GM18867 (cell line): Measurements from ENCODE around the gene MRPS17.
A peak's percentile ranks its signal among the peaks of the same experiment; 100 is the strongest.
"Not testable (repeated sequence)": the region's sequence is repeated elsewhere in the genome, so short reads cannot be mapped to it uniquely, and the experiment has no call there.

Source experiments
- ATAC-seq: cut with Tn5 transposase; IDR thresholded peaks from one replicate; pipeline ENCODE4 v1.9.1; 2021; ENCODE audit warnings: mild to moderate bottlenecking, moderate library complexity; ENCODE audit not compliant: unreplicated experiment

Gene MRPS17

DNA sequence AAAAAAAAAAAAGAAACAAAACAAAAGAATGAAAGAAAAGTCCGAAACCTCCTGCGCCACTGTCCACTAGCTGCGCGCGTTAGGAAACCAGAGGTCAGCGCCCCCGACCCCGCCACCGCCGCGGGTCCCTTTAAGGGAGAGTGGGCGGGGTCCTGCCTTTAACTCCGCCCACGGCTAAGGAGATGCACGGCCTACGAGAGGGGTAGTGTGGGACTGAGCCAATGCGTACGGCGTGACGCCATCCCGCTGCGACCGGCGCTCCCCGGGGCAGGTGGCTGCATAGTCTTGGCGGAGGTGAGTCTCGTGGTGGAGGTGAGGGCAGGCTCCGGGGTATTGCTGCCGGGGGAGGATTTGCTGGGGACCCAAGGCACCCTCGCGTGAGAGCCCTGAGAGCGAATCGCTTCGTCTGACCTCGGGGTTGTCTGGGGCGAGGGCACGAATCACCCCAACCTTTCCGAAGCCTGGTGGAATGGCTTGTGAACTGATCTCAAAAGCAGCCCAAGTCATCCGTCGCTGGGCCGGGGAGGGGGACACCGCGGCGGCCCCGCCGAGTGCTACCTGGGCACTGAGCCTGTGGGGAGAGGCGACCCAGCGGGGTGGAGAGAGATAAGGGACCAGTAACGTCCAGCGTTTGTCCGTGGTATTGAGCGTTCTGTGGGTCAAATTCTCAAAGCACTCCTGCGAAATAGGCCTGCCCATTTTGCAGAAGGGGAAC, at the start of gene MRPS17:
Gene MRPS17 (plus strand): TSS at position 241 of the 715 bp plus-strand sequence. CDS start 1,319 bp downstream, outside the sequence.
- peak; percentile 100 for ATAC-seq

DNA sequence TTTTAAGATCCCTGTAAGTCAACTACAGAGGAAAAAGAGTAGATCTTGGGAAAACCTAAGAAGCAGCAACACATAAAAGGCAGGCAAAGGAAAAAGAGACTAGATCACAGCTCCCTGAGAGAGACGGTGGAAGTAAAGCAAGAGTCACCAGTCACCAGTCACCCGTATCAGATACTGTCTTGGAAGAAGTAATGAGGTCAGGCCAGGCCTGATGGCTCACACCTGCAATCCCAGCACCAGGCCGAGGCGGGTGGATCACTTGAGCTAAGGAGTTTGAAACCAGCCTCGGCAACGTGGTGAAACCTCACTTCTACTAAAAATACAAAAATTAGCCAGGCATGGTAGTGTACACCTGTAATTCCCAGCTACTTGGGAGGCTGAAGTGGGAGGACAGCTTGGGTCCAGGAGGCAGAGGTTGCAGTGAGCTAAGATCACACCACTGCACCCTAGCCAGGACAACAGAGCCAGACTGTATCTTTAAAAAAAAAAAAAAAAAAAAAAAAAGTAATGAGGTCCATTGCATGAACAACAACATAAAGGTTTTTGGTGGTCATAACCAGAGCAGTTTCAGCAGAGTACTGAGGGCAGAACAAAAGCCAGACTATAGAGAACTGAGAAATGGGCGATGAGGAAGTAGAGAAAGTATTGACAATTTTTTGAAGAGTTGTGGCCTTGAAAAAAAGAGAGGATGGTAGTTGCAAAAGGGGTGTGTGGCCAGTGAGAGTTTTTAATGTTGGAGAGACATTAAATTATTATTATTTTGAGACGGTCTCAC, 47.5 kb upstream of the MRPS17 start:
- ATAC-seq, result peak; percentile 97

DNA sequence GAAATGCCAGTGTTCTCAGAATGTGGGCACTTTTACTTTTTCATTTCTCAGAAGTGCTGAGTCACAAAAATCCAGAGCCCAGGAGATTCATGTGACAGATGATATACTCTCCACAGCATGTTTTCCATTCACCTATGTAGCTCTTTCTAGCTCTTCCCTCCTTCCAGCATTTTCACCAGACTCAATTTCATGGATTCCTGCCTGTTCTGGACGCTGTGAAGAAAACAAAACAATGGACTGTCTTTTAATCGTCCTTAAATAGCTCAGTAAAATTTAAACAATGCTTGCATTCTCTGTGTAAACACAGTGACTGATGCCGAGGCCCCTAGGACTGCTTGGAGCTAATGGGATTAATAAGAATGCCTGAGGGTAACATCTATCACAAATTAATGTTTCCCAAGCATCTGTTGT, 38.9 kb upstream of the MRPS17 start:
- ATAC-seq, result no peak

DNA sequence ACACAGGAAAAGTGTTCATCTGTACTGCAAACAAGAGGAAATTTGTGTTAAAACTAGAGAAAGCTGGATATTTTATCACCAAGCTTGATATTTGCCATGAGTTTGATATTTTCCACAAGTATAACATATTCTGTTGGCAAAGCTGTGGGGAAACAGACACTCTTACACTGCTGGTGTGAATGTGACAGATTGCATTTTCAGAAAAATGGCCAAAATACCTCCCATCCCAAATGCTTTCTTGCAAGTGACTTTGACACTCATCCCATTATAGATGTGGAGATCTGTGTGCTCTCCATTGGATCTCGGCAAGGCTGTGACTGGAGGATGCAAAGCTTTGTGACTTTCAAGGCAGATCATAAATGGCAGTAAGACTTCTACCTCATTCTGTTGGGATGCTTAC, 33.9 kb upstream of the MRPS17 start:
- no peak for ATAC-seq

DNA sequence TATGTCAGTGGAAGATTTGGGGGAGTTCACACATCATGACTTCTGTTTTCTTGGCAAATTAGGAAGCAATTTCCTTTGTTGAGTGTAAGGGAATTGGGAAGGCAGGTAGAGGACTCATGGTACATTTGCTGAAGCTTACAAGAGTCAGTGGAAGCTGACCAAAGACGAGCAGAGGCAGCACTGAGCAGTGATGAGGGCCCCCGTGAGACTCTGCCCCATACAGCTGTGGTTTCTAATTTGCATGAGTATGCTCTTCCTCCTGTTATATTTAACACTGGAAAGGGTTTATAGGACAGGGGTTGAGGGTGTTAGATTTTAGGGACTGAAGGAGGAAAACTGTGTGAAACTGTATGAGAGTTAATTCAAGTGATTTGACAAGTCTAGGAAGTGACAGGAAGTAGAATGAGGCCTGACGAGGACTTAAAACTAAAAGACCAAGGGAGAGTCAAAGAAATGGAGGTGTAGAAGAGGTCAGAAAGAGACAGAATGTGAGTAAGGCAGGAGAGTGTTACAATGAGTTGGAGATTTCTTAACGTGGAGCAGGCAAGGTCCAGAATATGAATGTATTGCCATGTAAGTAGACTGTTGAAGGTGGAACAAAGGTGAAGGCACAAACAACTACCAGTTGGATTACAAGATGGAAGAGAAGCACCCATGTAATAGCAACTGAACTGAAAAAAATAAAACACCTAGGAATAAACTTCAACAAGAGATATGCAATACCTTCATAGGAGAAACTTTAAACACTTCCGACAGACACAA, 23.5 kb upstream of the MRPS17 start:
- ATAC-seq, result no peak

DNA sequence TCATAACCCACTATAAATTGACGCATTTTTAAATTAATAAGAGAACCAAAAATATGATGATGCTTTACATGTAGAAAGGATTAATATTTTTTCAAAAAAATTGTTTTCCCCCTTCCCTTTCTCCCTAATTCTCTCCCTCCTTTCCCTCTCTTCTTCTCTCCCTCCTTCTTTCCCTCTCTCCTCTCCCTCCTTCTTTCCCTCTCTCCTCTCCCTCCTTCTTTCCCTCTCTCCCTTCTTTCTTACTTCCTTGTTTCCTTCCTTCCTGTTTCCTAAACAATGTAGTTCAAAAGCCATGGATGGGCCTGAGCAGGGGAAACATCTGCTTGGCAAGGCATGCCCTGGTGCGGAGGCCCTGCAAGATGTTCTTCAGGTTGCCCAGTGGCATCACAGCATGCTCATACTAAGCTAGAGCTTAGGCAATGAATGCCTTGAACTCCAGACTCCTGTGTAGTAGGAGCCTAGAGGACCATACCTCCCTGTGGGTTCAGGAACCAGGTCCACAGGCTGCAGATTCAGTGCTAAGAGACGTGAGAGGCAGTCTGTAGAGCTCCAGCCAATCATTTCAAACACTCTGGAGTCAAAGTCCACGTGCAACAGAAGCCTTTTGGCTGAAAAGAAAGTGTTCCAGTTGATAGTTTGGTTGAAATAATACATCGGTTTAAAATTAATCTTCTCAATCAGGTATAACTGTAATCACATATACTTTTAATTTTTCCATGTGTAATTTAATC, 20.1 kb upstream of the MRPS17 start:
- no peak for ATAC-seq

DNA sequence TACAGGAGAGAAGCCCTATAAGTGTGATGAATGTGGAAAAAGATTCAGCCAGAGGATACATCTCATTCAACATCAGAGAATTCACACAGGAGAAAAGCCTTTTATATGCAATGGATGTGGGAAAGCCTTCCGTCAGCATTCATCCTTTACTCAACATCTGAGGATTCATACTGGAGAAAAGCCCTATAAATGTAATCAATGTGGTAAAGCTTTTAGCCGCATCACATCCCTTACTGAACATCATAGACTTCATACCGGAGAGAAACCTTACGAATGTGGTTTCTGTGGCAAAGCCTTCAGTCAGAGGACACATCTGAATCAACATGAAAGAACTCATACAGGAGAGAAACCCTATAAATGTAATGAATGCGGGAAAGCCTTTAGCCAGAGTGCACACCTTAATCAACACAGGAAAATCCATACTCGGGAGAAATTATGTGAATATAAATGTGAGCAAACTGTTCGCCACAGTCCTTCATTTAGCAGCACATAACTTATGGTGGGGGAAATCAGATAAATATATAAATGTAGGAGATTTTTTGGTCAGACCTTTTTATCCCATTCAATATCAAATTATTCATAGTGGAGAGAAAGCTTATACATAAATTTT, 12.1 kb upstream of the MRPS17 start:
- no peak for ATAC-seq

DNA sequence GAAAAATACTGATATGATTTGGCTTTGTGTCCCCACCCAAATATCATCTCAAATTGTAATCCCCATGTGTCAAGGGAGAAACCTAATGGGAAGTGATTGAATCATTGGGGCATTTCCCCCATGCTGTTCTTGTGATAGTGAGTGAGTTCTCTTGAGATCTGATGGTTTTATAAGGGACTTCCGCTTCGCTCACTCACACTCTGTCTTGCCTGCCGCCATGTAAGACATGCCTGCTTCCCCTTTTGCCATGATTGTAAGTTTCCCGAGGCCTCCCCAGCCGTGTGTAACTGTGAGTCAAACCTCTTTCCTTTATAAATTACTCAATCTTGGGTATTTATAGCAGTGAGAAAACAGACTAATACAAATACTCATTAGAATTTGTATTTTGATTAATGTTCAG, 5.1 kb upstream of the MRPS17 start:
- no peak for ATAC-seq

DNA sequence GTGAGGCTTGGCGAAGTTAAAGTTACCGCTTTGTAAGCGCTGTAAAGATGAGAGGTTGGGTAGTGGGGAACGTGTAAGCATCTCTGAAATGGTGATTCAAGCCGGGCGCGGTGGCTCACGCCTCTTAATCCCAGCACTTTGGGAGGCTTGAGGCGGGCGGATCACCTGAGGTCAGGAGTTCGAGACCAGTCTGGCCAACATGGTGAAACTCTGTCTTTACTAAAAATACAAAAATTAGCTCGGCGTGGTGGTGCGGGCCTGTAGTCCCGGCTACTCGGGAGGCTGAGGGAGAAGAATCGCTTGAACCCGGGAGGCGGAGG, 635 bp downstream of the MRPS17 start:
- not testable (repeated sequence) for ATAC-seq

DNA sequence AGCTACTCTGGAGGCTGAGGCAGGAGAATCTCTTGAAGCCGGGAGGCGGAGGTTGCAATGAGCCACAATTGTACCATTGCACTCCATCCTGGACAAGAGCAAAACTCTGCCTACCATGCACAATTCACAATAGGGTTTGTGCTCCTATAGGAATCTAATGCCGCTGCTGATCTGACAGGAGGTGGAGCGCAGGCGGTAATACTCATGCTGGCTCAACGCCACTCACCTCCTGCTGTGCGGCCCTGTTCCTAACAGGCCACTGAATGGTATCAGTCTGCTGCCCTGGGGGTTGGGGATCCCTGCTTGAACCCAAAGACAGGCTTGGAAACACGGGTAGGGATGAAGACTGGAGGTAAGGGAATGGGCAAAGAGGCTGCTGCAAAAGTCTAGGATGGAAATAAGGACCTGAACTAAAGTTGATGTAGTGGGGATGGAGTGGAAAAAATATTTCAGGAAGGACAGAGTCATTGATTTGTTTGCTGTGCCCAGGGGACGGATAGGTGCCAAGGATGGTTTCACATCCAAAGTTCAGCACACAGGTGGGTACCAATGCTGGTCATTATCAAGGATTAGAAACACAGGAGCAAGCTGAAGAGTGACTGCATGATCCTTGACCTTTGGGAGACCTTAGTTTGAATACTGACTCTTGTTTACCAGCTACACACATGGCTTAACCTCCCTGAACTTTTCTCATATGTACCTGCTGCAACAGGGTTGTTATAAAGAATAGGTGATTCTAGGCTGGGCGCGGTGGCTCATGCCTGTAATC, 2.2 kb downstream of the MRPS17 start:
- no peak for ATAC-seq

DNA sequence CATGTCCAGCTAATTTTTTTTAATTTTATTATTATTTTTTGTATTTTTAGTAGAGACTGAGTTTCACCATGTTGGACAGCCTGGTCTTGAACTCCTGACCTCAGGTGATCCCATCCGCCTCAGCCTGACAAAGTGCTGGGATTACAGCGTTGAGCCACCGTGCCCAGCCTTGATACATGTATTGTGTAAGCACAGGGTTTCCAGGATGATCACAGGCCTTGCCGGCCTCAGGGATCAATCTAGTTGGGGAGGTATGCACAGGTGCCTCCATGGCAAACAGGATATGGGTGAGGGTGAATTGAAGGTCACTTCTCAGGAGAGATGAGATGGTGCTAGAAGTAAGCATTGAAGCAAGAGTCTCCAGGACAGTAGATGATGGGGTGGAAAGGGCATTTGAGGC, 5.5 kb downstream of the MRPS17 start:
- ATAC-seq, result no peak

DNA sequence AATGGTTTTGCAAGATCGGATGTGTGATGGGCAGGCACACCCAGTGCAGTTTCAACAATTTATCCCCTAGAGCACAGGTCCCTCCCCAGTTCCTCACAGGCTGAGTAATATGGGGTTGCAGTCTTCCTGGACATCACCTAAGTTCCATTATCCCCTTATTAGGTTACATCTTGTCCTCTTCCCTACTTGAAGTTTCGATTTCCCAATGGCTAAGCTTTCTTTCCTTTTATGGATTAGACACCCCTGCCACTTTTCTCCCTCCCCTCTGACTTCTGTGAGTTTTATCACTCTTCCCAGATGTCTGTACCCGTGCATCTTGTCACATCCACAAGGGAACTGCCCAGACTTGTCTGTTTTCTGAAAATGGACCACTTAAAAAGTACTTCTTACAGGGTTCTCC, 10.3 kb downstream of the MRPS17 start:
- no peak for ATAC-seq

DNA sequence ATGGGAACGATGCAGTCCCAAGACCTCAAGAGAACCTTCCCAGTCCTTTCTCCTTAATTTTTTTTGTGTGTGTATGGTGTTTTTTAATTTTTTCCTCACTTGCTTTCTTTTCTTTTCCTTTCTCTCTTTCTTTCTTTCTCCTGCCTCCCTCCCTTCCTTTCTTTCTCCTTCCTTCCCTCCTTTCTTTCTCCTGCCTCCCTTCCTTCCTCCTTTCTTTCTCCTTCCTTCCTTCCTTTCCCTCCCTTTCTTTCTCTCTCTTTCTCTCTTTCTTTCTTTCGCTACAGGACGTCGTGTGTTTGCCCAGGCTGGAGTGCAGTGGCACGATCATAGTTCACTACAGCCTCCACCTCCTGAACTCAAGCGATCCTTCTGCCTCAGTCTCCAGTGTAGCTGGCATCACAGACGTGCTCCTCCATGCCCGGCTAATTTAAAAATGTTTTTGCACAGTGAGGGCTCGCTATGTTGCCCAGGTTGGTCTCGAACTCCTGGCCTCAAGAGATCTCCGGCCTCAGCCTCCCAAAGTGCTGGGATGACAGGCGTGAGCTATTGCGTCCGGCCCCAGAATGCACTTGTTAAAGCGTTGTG, 12.0 kb downstream of the MRPS17 start:
- no peak for ATAC-seq

DNA sequence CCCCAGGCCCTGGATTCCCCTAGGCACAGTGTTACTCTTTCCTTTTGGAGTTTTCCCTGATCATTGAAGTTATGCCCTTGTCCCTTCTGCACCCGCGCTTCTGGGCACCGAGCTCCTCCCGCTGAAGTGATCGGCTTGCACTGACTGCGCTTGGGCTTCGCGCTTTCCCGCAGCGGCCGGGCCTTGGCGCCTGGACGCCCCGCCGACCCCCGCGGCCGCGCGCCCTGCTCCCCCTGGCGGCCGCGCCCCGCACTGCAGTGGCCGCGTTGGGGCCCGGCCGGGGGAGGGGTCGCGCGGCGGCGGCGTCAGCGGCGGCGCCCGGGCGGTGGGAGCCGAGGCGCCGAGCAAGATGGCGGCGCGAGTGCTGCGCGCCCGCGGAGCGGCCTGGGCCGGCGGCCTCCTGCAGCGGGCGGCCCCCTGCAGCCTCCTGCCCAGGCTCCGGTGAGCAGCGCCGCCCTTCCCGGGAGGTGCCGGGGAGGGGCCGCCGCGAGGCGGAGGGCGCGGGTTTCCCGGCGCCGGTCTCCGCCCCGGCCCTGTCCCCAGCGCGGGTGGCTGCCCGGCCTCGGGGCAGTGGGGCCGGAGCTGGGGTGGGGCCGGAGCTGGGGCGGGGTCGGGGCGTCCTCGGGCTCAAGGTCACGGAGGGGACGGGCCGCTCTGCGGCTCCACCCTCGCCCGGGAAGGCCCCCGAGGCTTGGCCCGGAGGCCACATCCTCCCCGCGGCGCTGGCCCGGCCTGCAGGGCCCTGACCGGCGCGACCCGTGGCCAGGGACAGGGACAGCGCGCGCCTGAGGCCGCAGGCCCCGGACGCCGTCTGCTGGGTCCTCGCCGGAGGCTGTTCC, 12.8 kb downstream of the MRPS17 start, which contains the start of gene NIPSNAP2:
Gene NIPSNAP2 (plus strand): TSS at position 325 of the 839 bp plus-strand sequence. CDS start 25 bp downstream, at position 350.
- ATAC-seq, result peak; percentile 85

DNA sequence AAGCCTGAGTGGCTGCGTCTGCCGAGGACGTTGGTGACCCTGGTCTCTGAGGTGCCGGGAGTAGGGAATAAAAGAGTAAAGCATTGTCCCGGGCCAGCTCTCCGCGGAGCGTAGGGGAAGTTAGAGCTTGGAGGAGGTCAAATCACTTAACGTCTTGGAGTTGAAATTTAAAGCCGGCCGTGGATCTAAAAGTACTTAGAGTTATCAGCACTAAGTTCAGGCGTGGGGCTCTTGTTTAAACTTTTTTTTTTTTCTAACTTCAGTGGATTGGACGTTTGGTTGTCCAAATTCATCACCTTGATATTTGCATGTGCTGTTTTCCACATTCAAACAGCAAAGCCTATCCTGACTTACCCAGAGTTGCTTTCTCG, 13.4 kb downstream of the MRPS17 start:
- ATAC-seq, result no peak

DNA sequence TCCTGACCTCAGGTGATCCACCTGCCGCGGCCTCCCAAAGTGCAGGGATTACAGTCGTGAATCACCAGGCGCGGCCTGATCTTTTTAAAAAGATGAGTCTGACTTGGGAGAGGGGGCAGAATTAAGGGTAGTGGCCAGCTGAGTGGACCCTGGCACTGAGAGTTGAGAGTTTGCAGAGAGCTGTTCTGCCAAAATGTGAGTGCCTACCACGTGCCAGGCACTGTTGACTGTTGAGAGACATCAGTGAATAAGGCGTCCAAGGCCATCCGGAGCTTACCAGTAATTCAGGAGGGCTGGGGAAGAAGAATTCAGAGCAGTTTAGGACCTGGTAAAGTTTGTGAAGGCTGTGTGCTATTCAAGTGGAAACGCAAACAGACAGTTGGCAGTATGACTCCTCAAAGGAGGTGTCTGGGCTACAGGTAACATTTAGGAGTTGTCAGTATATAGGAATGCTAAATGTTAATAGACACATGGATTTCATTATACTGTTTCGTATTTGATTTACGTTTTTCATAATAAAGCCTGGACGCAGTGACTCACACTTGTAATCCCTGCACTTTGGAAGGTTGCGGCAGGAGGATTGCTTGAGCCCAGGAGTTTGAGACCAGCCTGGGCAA, 14.2 kb downstream of the MRPS17 start:
- no peak for ATAC-seq

DNA sequence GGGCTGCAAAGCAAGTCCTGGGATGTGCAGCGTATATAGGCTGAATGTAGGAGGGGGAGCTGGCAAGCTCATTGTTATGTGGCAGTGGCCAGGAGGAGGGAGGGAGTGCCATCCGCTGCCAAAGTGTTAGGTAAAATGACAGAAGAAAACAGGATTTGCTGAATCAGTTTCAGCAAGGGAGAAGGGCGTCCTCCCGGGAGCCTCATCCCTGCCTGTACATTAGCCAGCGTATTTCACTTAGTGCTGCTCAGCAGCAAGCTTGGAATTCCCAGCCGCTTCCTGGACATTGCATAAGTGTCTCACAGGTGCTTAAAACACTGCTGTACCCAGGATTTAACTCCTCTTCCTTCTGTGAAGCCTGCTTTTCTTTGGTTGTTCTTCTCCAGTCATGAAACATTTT, 15.2 kb downstream of the MRPS17 start:
- no peak for ATAC-seq

DNA sequence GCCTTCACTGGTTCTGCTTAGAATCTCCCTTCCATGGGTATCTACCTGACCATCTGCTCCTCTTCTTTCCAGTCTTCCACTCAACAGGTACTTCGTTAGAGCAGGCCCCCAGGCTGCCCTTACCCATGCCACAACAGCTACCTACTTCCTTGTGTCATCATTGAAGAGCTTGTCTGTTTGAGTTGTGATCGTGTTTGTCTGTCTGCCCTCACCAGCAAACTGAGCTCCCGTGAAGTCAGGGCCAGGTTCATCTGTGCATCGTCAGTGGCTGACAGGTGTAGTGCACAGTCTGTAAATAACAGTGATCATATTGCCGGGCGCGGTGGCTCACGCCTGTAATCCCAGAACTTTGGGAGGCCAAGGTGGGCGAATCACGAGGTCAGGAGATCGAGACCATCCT, 17.7 kb downstream of the MRPS17 start:
- ATAC-seq, result no peak
